K562 (cell line): Measurements from ENCODE around the gene SLC5A2. TPM values are rescaled to one million over a fixed set of nuclear protein-coding genes. Genes with fewer than 3 reads are reported as not detected.
A peak's percentile ranks its signal among the peaks of the same experiment; 100 is the strongest.

Source experiments
- BRD4 ChIP-seq: fragments of 200-600 bp; sonication (generic); IDR thresholded peaks from 2 replicates; pipeline ENCODE4 v1.6.1; 2017; ENCODE audit warnings: inconsistent platforms
- CTCF ChIP-seq, 3 experiments: IDR thresholded peaks in 2 of 3; conservative IDR thresholded peaks in 1 of 3; 2 replicates each; pipeline ENCODE4 v1.5.1; 2011 to 2012; ENCODE audit warnings: low read length in 3 of 3, mild to moderate bottlenecking in 3 of 3, control low read depth in 2 of 3, improper control_type of control experiment in 1 of 3, inconsistent platforms in 1 of 3, low read depth in 1 of 3, mixed read lengths in 1 of 3, moderate library complexity in 1 of 3; ENCODE audit not compliant: insufficient read depth in 2 of 3
- GABPA ChIP-seq: fragments of 200-800 bp; sonication (Bioruptor generic); conservative IDR thresholded peaks from 2 replicates; pipeline ENCODE4 v1.6.1; 2016; ENCODE audit warnings: low read depth, missing genetic modification characterization, missing compliant biosample characterization
- GMEB1 ChIP-seq: fragments of 250-450 bp; sonication (Bioruptor Pico); IDR thresholded peaks from 2 replicates; pipeline ENCODE4 v1.4.0; 2020; ENCODE audit warnings: mild to moderate bottlenecking
- MAZ ChIP-seq, 2 experiments: fragments of 450-650 bp in 1 of 2; sonication (generic) in 1 of 2; formaldehyde crosslinking; IDR thresholded peaks in 1 of 2; conservative IDR thresholded peaks in 1 of 2; 2 replicates each; pipeline versions ENCODE4 v1.4.0 to v1.5.0; 2020; ENCODE audit warnings: mild to moderate bottlenecking in 1 of 2, missing genetic modification reagents in 1 of 2
- NCOA4 ChIP-seq: fragments of 450-650 bp; IDR thresholded peaks from 2 replicates; pipeline ENCODE4 v1.6.1; 2018; ENCODE audit warnings: mild to moderate bottlenecking; ENCODE audit not compliant: partially characterized antibody
- PHF8 ChIP-seq: fragments of 200-600 bp; sonication (generic); IDR thresholded peaks from 2 replicates; pipeline ENCODE4 v1.6.1; 2012; ENCODE audit warnings: mixed run types, mild to moderate bottlenecking, inconsistent platforms, low read length, moderate library complexity, borderline replicate concordance
- RBM17 ChIP-seq: fragments of 200-400 bp; formaldehyde crosslinking; IDR thresholded peaks from 2 replicates; pipeline ENCODE4 v1.6.1; 2017; ENCODE audit warnings: low read depth, mild to moderate bottlenecking, low read length, borderline replicate concordance
- SIX5 ChIP-seq, 2 experiments: IDR thresholded peaks; 2 replicates each; pipeline ENCODE4 v1.6.1; 2011; ENCODE audit warnings: low read length in 2 of 2, borderline replicate concordance in 1 of 2, low read depth in 1 of 2, mild to moderate bottlenecking in 1 of 2, moderate library complexity in 1 of 2; ENCODE audit not compliant: insufficient read depth in 1 of 2
- SP1 ChIP-seq: sonication (generic); formaldehyde crosslinking; IDR thresholded peaks from 2 replicates; pipeline ENCODE4 v1.8.1; 2022; ENCODE audit warnings: mild to moderate bottlenecking, missing genetic modification reagents
- SRSF3 ChIP-seq: fragments of 200-400 bp; formaldehyde crosslinking; IDR thresholded peaks from 2 replicates; pipeline ENCODE4 v1.6.1; 2016; ENCODE audit warnings: mild to moderate bottlenecking, low read length, moderate library complexity; ENCODE audit not compliant: insufficient read depth
- SRSF7 ChIP-seq: fragments of 200-400 bp; formaldehyde crosslinking; optimal IDR thresholded peaks from 2 replicates; pipeline ENCODE3; 2017; ENCODE audit warnings: mild to moderate bottlenecking, low read depth, low read length
- WHSC1 ChIP-seq: IDR thresholded peaks from one replicate; pipeline ENCODE4 v1.6.1; 2012; ENCODE audit warnings: low read length, control low read depth, inconsistent platforms
- ZBED1 ChIP-seq: IDR thresholded peaks from 2 replicates; pipeline ENCODE4 v1.6.1; 2014
- ZKSCAN3 ChIP-seq: fragments of 250-450 bp; sonication (Bioruptor Pico); IDR thresholded peaks from 2 replicates; pipeline ENCODE4 v1.4.0; 2020
- ZNF121 ChIP-seq: sonication (generic); formaldehyde crosslinking; conservative IDR thresholded peaks from 2 replicates; pipeline ENCODE4 v1.8.0; 2022; ENCODE audit warnings: missing genetic modification reagents
- ZNF133 ChIP-seq: fragments of 250-450 bp; sonication (Bioruptor Pico); IDR thresholded peaks from 2 replicates; pipeline ENCODE4 v1.4.0; 2020; ENCODE audit warnings: mild to moderate bottlenecking
- ZNF140 ChIP-seq: fragments of 250-450 bp; sonication (Bioruptor Pico); IDR thresholded peaks from 2 replicates; pipeline ENCODE4 v1.8.0; 2021; ENCODE audit warnings: moderate library complexity, mild to moderate bottlenecking, inconsistent platforms
- ZNF668 ChIP-seq: fragments of 250-450 bp; sonication (Bioruptor Pico); IDR thresholded peaks from 2 replicates; pipeline ENCODE4 v1.8.0; 2022; ENCODE audit warnings: mild to moderate bottlenecking, inconsistent platforms
- ZSCAN29 ChIP-seq: fragments of 450-650 bp; IDR thresholded peaks from 2 replicates; pipeline ENCODE4 v1.6.1; 2017
- polyA plus RNA-seq, 8 experiments: library from polyadenylated mRNA; depleted of rRNA in 4 of 8; stranded (reverse) in 5 of 8; unstranded in 3 of 8; fragments of >200 nt; fragmentation: Nextera tagmentation in 2 of 8; fragmentation: Illumina TruSeq in 1 of 8; extraction: Ambion mirVana in 2 of 8; extraction: Trizol in 1 of 8; gene quantifications; 2 replicates each; pipeline versions ENCODE4 v1.2.1 to v1.2.3, GENCODE V29; 2011 to 2014; ENCODE audit warnings: inconsistent platforms in 1 of 8, missing spikeins in 1 of 8
- total RNA-seq, 7 experiments: library from RNA; depleted of rRNA in 6 of 7; stranded (reverse); fragments of >200 nt in 6 of 7; fragmentation: Illumina TruSeq in 2 of 7; extraction: Trizol in 2 of 7; gene quantifications; 2 replicates each; pipeline versions ENCODE4 v1.2.1 to v1.2.3, GENCODE V29; 2011 to 2021; ENCODE audit warnings: low replicate concordance in 1 of 7
- TF ChIP-seq, protein P1 (sequence below): fragments of 450-650 bp; conservative IDR thresholded peaks from 2 replicates; pipeline ENCODE4 v1.6.1; 2016; ENCODE audit warnings: missing genetic modification characterization, low read depth, mild to moderate bottlenecking, control low read depth, missing compliant biosample characterization
- TF ChIP-seq, protein P2 (sequence below): fragments of 450-650 bp; formaldehyde crosslinking; IDR thresholded peaks from 2 replicates; pipeline ENCODE4 v1.4.0; 2022; ENCODE audit warnings: missing genetic modification characterization

Gene SLC5A2
- total and polyA plus RNA-seq, 9 of the 15 experiments (the other 6 are each of a cell fraction or from before 2014, with no cell fraction given), result 0.07 to 2.7 (median 2.2) TPM; not detected in 6

- TF ChIP-seq ZKSCAN3 (CRISPR knock-in tag), result no peak
- TF ChIP-seq SIX5 (IDR thresholded peaks at IDR 0.05; ENCODE audit: borderline replicate concordance in 1 of 2, insufficient read depth in 1 of 2, low read depth in 1 of 2, low read length in 2 of 2), result peak; percentile 79 to 80
- TF ChIP-seq, protein P1, sequence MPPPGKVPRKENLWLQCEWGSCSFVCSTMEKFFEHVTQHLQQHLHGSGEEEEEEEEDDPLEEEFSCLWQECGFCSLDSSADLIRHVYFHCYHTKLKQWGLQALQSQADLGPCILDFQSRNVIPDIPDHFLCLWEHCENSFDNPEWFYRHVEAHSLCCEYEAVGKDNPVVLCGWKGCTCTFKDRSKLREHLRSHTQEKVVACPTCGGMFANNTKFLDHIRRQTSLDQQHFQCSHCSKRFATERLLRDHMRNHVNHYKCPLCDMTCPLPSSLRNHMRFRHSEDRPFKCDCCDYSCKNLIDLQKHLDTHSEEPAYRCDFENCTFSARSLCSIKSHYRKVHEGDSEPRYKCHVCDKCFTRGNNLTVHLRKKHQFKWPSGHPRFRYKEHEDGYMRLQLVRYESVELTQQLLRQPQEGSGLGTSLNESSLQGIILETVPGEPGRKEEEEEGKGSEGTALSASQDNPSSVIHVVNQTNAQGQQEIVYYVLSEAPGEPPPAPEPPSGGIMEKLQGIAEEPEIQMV, result no peak
- TF ChIP-seq GMEB1 (CRISPR knock-in tag), result peak; percentile 64; the same call in 1 of the 2 replicates
- TF ChIP-seq SRSF7, result no peak
- TF ChIP-seq ZNF140 (CRISPR knock-in tag), result no peak
- TF ChIP-seq ZBED1, result peak; percentile 54; the same call in 1 of the 2 replicates
- peak; percentile 79 for TF ChIP-seq PHF8
- 0 out of 2 replicates have a peak, but pooled peaks have one; percentile 41 for TF ChIP-seq ZNF668 (CRISPR knock-in tag)
- TF ChIP-seq BRD4, result peak; percentile 69; the same call in 1 of the 2 replicates
- TF ChIP-seq SRSF3, result no peak
- peak; percentile 71 to 80 (median 79) for TF ChIP-seq CTCF (IDR thresholded peaks at IDR 0.05 in 2 of 3, conservative IDR thresholded peaks at IDR 0.05 in 1 of 3; ENCODE audit: insufficient read depth in 2 of 3, low read depth in 1 of 3, low read length in 3 of 3)
- 0 out of 2 replicates have a peak, but pooled peaks have one; percentile 51 for TF ChIP-seq ZNF133
- no peak for TF ChIP-seq NCOA4
- peak; percentile 77 to 87 for TF ChIP-seq MAZ (CRISPR knock-in tag; conservative IDR thresholded peaks at IDR 0.05 in 1 of 2, IDR thresholded peaks at IDR 0.05 in 1 of 2)
- TF ChIP-seq WHSC1, result no peak
- no peak for TF ChIP-seq RBM17
- TF ChIP-seq SP1, result peak; percentile 96
- peak; percentile 62 for TF ChIP-seq ZSCAN29
- TF ChIP-seq ZNF121, result no peak
- TF ChIP-seq, protein P2, sequence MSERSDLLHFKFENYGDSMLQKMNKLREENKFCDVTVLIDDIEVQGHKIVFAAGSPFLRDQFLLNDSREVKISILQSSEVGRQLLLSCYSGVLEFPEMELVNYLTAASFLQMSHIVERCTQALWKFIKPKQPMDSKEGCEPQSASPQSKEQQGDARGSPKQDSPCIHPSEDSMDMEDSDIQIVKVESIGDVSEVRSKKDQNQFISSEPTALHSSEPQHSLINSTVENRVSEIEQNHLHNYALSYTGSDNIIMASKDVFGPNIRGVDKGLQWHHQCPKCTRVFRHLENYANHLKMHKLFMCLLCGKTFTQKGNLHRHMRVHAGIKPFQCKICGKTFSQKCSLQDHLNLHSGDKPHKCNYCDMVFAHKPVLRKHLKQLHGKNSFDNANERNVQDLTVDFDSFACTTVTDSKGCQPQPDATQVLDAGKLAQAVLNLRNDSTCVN (CRISPR knock-in tag), result peak; percentile 77; the same call in 1 of the 2 replicates
- TF ChIP-seq GABPA (tag), result peak; percentile 95
These were observed 23.9 kb upstream of the SLC5A2 start, which contains the start of gene ARMC5 (continued) for GRCh38 chr16:31458844-31459686.
